Body of pancreas (tissue), 4 donors: Measurements from ENCODE around the gene LRRC32.

Source experiments
- CTCF ChIP-seq, 7 experiments: fragments of 450-650 bp in 4 of 7; fragments of 200-600 bp in 3 of 7; sonication (generic) in 3 of 7; IDR thresholded peaks; one replicate each; pipeline ENCODE4 v1.5.1; 2016 to 2019; ENCODE audit warnings: antibody characterized with exemption in 7 of 7
- POLR2A ChIP-seq, 3 donors: fragments of 450-650 bp; IDR thresholded peaks; one replicate each; pipeline ENCODE4 v1.6.1; 2016; ENCODE audit warnings: antibody characterized with exemption in 3 of 3, mild to moderate bottlenecking in 2 of 3

GRCh38 chr11:76717369-76717768, 46.8 kb upstream of the LRRC32 start:
- TF ChIP-seq CTCF (IDR thresholded peaks at IDR 0.05): no peak
- no peak for TF ChIP-seq POLR2A (IDR thresholded peaks at IDR 0.05)
